ENCODE results near the gene SPEF2.

SPEF2 gene

GRCh38 chr5:35617435-35618303 is at the start of gene SPEF2:
Gene SPEF2 (plus strand): TSS chr5:35617863. CDS start chr5:35617998, 135 bp downstream.
- DNase-seq, result peak in 13 of 14 donors; percentile 30 to 77 (median 59)

- no peak for DNase-seq
Measured at GRCh38 chr5:35575578-35575977, 42.1 kb upstream of the SPEF2 start.

- DNase-seq, result no peak
Measured at GRCh38 chr5:35587419-35587818, 30.2 kb upstream of the SPEF2 start.

- DNase-seq, result no peak
Measured at GRCh38 chr5:35593338-35593737, 24.3 kb upstream of the SPEF2 start.

GRCh38 chr5:35598707-35599370 is 18.8 kb upstream of the SPEF2 start:
- no peak for DNase-seq

- DNase-seq, result no peak
Measured at GRCh38 chr5:35600591-35600990, 17.1 kb upstream of the SPEF2 start.

GRCh38 chr5:35608881-35609779 is 8.5 kb upstream of the SPEF2 start:
- DNase-seq, result no peak

- no peak for DNase-seq
Measured at GRCh38 chr5:35617060-35617434, 616 bp upstream of the SPEF2 start.

- peak in 3 of 14 donors; percentile 10 to 43 (median 18) for DNase-seq
Measured at GRCh38 chr5:35618304-35618636, 607 bp downstream of the SPEF2 start.

GRCh38 chr5:35618781-35619180 is 1.1 kb downstream of the SPEF2 start:
- no peak for DNase-seq

- no peak for DNase-seq
Measured at GRCh38 chr5:35622974-35623373, 5.3 kb downstream of the SPEF2 start.

GRCh38 chr5:35623991-35624390 is 6.3 kb downstream of the SPEF2 start:
- DNase-seq, result no peak

GRCh38 chr5:35626108-35626507 is 8.4 kb downstream of the SPEF2 start:
- no peak for DNase-seq

- DNase-seq, result no peak
Measured at GRCh38 chr5:35626553-35626952, 8.9 kb downstream of the SPEF2 start.

- no peak for DNase-seq
Measured at GRCh38 chr5:35634326-35634725, 16.7 kb downstream of the SPEF2 start.

- DNase-seq, result no peak
Measured at GRCh38 chr5:35640623-35641022, 23.0 kb downstream of the SPEF2 start.

GRCh38 chr5:35644543-35644942 is 26.9 kb downstream of the SPEF2 start:
- DNase-seq, result no peak

GRCh38 chr5:35647128-35647527 is 29.5 kb downstream of the SPEF2 start:
- no peak for DNase-seq

GRCh38 chr5:35647712-35648111 is 30.0 kb downstream of the SPEF2 start:
- no peak for DNase-seq

- peak in 7 of 14 donors; percentile 0 to 20 (median 3) for DNase-seq
Measured at GRCh38 chr5:35651002-35651756, 33.5 kb downstream of the SPEF2 start.

- no peak for DNase-seq
Measured at GRCh38 chr5:35656721-35657120, 39.1 kb downstream of the SPEF2 start.

GRCh38 chr5:35657877-35658276 is 40.2 kb downstream of the SPEF2 start:
- no peak for DNase-seq
